ENCODE measurements around the gene ZBTB34.

DNA sequence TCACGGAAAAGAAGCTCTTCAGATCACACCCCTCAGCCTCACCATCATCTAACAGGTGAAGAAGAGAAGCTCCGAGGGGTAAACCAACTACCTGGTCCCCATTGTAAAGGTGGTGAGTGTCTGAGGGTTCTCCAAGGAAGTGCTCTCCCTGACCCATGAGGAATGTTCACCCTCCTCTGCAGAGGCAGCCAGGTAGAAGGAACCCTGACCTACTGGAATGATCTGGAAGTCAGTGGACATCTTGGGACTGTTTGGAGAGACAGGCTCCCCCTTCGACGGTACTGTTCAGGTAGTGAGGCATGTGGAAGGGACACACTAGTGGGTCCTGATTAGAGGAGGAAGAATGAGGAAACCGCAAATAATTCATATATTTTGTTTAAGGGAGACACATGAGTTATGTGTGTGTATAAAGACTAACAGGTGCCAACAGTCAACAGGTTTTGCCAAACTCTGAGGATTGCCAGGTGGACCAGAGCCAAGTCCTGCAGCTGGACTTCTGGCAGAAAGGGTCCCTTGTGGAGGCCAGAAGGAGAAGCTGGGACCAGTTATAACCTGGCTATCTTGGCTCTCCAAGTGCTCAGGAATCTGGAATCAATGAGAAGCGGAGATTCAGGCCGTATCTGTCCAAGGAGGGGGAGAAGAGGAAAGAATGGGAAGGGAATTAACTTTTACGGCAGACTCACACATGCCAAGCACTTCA, 3.0 kb upstream of the ZBTB34 start:
- TF ChIP-seq, protein P1, sequence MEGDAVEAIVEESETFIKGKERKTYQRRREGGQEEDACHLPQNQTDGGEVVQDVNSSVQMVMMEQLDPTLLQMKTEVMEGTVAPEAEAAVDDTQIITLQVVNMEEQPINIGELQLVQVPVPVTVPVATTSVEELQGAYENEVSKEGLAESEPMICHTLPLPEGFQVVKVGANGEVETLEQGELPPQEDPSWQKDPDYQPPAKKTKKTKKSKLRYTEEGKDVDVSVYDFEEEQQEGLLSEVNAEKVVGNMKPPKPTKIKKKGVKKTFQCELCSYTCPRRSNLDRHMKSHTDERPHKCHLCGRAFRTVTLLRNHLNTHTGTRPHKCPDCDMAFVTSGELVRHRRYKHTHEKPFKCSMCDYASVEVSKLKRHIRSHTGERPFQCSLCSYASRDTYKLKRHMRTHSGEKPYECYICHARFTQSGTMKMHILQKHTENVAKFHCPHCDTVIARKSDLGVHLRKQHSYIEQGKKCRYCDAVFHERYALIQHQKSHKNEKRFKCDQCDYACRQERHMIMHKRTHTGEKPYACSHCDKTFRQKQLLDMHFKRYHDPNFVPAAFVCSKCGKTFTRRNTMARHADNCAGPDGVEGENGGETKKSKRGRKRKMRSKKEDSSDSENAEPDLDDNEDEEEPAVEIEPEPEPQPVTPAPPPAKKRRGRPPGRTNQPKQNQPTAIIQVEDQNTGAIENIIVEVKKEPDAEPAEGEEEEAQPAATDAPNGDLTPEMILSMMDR (IDR thresholded peaks at IDR 0.05): no peak
- TF ChIP-seq EZH2phosphoT487 (IDR thresholded peaks at IDR 0.05) (no peak), EZH2 (IDR thresholded peaks at IDR 0.05) (no peak)

Measured in neural progenitor cell (in vitro differentiated cells).